ENCODE data around the gene SLC2A10.

DNA sequence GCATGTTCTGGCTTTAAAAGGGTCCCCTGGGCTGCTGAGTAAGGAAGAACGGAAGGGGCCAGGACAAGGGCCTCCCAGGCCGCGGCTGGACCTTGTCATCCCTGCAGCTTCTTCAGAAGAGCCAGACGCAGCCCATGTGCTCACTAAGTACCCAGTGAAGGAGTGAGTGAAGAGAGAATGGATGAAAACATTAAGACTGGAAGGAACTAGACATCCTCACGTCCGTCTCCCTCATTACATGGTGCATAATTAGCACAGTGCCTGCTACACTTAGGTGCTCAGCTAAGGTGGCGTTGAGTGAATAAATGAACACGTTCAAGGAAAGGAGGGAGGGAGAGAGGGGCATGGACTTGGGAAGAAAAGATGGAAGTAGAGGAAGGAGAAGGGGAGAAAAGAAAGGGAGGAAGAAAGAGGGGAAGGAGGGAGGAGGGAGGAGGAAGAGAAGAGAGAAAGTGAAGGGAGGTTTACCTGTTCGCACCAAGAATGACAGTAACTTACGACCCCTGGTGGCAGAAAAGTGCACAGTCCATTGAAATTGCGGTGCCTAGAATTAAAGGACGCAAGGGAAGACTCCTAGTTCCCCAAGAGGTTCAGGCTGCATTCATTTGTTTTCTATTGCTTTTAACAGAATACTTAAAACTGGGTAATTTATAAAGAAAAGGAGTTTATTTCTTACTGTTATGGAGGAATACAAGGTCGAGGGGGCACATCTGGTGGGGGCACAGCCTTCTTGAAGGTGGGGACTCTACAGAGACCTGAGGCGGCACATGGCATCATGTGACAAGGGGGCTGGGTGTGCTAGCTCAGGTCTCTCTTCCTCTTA lies 28.2 kb upstream of the SLC2A10 start:
- TF ChIP-seq, protein P1, sequence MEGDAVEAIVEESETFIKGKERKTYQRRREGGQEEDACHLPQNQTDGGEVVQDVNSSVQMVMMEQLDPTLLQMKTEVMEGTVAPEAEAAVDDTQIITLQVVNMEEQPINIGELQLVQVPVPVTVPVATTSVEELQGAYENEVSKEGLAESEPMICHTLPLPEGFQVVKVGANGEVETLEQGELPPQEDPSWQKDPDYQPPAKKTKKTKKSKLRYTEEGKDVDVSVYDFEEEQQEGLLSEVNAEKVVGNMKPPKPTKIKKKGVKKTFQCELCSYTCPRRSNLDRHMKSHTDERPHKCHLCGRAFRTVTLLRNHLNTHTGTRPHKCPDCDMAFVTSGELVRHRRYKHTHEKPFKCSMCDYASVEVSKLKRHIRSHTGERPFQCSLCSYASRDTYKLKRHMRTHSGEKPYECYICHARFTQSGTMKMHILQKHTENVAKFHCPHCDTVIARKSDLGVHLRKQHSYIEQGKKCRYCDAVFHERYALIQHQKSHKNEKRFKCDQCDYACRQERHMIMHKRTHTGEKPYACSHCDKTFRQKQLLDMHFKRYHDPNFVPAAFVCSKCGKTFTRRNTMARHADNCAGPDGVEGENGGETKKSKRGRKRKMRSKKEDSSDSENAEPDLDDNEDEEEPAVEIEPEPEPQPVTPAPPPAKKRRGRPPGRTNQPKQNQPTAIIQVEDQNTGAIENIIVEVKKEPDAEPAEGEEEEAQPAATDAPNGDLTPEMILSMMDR (IDR thresholded peaks at IDR 0.05), result peak; percentile 65 to 75 (median 70)
- no peak for TF ChIP-seq POLR2A (IDR thresholded peaks at IDR 0.05)
- TF ChIP-seq EP300 (IDR thresholded peaks at IDR 0.05), result no peak

Measured in tibial nerve (tissue), 4 donors.